K562 treated with DMSO at 1 percent for 4 hours (cell line): Measurements from ENCODE around the gene ODC1. TPM values are rescaled to one million over a fixed set of nuclear protein-coding genes. Genes with fewer than 3 reads are reported as not detected.

Experiments used
- total RNA-seq: library from RNA; unstranded; fragments of 300-600 nt; gene quantifications from 2 replicates; pipeline ENCODE4 v1.2.3, GENCODE V29; 2022; ENCODE audit not compliant: insufficient read depth

Gene ODC1
- total RNA-seq = 83.8 and 86.3 TPM in 2 replicates

GRCh38 chr2:10447895-10448575, at the start of gene ODC1:
TSS of gene ODC1 (minus strand) at chr2:10448327. CDS start at chr2:10445032, 3,295 bp downstream.

Other genes with a start within 250 kb of the ODC1 start
- 145 and 147 TPM in 2 replicates for gene HPCAL1, start 145.4 kb downstream of the ODC1 start, total RNA-seq
- 7.7 and 10.6 TPM in 2 replicates for gene NOL10, start 241.6 kb upstream of the ODC1 start, total RNA-seq